ENCODE measurements around the gene NFKBIZ.

- peak; percentile 63 to 71 for TF ChIP-seq CTCF (conservative IDR thresholded peaks at IDR 0.05 in 1 of 2, IDR thresholded peaks at IDR 0.05 in 1 of 2; ENCODE audit: low read depth in 1 of 2, low read length in 2 of 2)
- TF ChIP-seq EZH2 (IDR thresholded peaks at IDR 0.05; ENCODE audit: low read length, missing control alignments), result no peak
These were observed 39.9 kb upstream of the NFKBIZ start for GRCh38 chr3:101809178-101810021.
